HG03280 (cell line): ENCODE results near the gene DHRSX.
"Not testable (repeated sequence)": the region's sequence is repeated elsewhere in the genome, so short reads cannot be mapped to it uniquely, and the experiment has no call there.

Source experiments
- ATAC-seq: cut with Tn5 transposase; IDR thresholded peaks from one replicate; pipeline ENCODE4 v1.9.1; 2021; ENCODE audit warnings: mild to moderate bottlenecking, moderate library complexity; ENCODE audit not compliant: unreplicated experiment

Gene DHRSX

GRCh38 chrX:2521092-2521926 is 20.5 kb upstream of the DHRSX start:
- ATAC-seq, result peak; percentile 72

GRCh38 chrX:2520539-2520938 is 19.8 kb upstream of the DHRSX start:
- ATAC-seq, result no peak

GRCh38 chrX:2519638-2520037 is 18.9 kb upstream of the DHRSX start:
- ATAC-seq, result not testable (repeated sequence)

- ATAC-seq, result peak; percentile 7
Measured at GRCh38 chrX:2517055-2517454, 16.3 kb upstream of the DHRSX start.

GRCh38 chrX:2516623-2517022 is 15.8 kb upstream of the DHRSX start:
- ATAC-seq, result peak; percentile 44

- ATAC-seq, result no peak
Measured at GRCh38 chrX:2514131-2514530, 13.4 kb upstream of the DHRSX start.

- ATAC-seq, result no peak
Measured at GRCh38 chrX:2513121-2513664, 12.4 kb upstream of the DHRSX start.

- ATAC-seq, result no peak
Measured at GRCh38 chrX:2512501-2512900, 11.7 kb upstream of the DHRSX start.

- ATAC-seq, result no peak
Measured at GRCh38 chrX:2511326-2511725, 10.6 kb upstream of the DHRSX start.

- no peak for ATAC-seq
Measured at GRCh38 chrX:2508648-2509335, 8.0 kb upstream of the DHRSX start.

GRCh38 chrX:2507904-2508627 is 7.3 kb upstream of the DHRSX start:
- ATAC-seq, result no peak

GRCh38 chrX:2507196-2507595 is 6.4 kb upstream of the DHRSX start:
- no peak for ATAC-seq

GRCh38 chrX:2505341-2505740 is 4.6 kb upstream of the DHRSX start:
- ATAC-seq, result not testable (repeated sequence)

- ATAC-seq, result no peak
Measured at GRCh38 chrX:2504706-2505332, 4.0 kb upstream of the DHRSX start.

GRCh38 chrX:2503591-2504500 is 3.1 kb upstream of the DHRSX start:
- no peak for ATAC-seq

- no peak for ATAC-seq
Measured at GRCh38 chrX:2502668-2503519, 2.1 kb upstream of the DHRSX start.

GRCh38 chrX:2502120-2502667 is 1.4 kb upstream of the DHRSX start:
- no peak for ATAC-seq

- ATAC-seq, result no peak
Measured at GRCh38 chrX:2501559-2502102, 855 bp upstream of the DHRSX start.
